CD4-positive, alpha-beta T cell treated with Interferon gamma for 1 hour (primary cell): Measurements from ENCODE around the gene TMTC2.

ENCODE experiments used
- DNase-seq: peaks from one replicate; pipeline ENCODE4 v3.0.0-alpha.2; 2020

Gene TMTC2

DNA sequence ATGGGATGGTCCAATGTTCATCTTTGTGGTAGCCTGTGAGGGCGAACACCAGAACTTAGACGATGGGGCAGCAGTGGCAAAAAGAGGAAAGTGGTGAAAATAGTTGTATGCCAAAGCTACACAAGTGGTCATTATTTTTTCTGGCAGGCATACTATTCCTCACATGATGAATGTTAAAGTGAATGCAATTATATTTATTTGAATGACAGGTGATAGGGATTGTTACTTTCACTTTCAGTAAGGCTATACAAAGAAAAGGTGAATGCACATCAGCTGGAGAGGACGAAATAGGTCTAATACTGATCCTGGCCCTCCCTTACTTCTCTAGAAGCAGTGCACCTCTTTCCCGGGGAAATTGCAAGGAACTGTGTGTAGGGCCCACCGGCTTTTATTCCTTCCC lies 470.1 kb downstream of the TMTC2 start:
- DNase-seq = no peak

DNA sequence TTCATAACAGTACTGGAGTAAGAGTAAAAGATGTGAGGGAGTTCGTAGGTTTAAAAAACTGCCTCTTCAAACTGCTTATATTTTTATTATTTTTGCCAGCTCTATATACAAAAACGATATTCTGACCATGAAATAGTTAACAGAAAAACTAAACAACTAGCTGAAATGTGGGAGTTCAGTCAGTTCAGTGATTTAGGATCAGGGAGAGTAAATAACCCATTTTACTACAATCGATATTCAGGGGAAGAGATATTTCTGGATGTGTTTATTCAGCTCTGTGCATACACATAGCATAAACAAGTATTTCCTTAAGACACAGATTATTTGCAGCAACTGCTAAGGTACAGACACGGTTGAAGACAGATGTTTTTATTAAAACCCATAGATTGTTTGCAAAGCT lies 470.9 kb downstream of the TMTC2 start:
- no peak for DNase-seq

DNA sequence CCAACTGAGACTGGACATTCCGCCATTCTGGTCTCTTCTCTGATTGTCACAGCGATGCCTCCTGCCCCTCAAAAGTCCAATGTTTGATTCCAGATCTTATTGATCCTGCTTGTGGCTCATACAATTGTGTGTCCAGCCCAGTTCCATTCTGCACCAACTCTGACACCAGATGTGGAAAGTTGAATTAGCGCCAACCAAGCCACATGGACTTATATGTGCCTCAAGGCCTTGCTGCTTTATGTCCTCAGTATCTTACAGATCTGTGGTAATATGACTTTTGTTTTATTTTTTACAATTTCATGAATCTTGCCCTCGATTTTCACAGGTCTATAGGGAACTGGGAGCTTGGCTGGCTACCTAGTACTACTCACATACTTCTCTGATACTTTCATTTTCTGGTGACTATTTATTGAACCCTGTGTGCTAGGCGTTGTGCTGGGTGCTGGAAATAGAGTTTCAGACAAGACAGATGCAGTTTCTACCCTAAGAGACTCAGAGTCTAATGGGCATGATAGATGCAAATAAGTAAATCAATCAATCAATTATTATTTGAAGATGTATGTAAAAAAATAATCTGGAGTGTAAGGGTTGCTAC lies 472.0 kb downstream of the TMTC2 start:
- DNase-seq = no peak

DNA sequence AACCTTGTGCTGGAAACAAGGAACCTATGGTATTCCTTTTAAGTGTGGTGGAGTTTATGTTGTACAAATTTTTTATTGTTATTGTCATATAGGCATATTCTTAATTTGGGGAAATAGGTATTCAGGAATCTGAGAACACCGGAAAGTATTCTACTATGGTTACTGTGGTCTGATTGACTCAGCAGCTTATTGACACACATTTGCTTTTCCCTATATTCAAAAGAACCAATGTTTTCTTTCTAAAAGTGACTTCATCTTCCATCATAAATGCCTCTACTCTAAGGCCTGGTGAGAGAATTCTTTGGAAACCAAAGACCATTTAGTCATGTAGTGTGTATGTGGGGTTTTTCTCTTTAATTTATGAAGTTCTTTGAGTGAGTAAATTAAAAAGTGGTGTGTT lies 474.8 kb downstream of the TMTC2 start:
- no peak for DNase-seq

DNA sequence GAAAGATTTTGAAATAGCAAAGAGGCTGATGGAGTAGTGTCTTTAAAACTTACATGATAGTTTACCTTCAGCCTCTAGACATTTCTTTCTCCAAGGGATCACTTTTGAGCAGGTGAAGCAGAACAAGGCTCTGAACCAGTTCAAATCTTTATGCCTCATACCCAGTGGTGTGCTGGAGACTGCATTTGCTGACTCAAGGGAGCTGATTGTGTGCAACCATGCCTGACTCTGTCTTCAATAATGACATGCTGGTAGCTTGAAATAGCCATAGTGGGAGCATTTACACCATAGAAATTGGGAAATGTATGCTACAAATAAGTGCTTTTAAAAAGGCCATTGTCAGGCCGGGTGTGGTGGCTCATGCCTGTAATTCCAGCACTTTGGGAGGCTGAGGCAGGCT lies 482.0 kb downstream of the TMTC2 start:
- no peak for DNase-seq

DNA sequence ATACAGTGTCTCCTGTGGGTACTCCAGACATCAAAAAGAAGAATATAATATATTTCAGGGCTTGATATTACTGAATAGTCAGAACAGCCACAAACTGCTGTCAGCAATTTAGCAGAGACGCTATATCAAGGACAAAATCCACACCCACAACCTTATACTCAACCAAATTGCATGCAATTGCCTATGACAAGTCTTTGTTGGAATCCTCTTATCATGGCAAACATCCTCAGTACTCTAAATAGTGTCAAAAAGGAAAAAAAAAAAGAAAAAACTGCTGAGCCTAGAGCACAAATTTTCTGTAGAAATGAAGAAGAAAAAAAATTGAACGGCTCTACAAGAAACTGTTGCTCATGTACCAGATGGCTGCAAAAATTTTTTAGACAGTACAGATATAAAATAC lies 485.7 kb downstream of the TMTC2 start:
- DNase-seq = no peak

DNA sequence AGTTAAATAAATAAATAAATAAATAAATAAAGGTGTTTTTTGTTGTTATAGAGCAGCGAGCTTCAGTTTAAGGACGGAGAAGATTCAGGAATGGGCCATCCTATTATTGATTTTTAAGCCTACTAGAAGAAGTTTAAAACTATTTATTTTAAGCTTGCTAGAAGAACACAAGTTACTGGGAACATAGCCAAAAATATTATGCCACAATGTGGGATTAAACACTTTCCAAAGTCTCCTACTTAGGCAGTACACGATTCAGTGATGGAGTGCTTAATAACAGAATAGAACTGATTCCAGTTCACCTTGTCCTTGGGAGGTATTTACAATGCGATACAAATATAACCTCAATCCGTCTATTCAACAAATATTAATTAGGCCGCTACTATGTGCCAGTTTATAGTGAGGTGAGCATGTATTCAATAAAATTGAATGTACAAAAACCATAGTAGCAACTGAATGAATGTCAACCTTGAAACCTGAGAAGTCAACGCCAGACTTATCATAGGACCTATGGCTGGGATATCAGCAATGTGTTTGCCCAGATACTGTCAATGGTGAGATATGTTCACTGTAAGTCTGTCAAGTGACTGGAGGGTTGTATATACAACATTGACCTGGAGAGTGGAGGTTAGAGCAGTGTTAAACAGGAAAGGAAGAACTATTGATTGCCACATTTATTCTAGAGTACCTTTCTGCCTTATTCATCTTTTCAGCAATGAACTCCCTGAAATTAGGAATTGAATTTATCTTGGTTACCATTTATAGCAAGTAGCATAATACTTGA lies 486.4 kb downstream of the TMTC2 start:
- DNase-seq = no peak

DNA sequence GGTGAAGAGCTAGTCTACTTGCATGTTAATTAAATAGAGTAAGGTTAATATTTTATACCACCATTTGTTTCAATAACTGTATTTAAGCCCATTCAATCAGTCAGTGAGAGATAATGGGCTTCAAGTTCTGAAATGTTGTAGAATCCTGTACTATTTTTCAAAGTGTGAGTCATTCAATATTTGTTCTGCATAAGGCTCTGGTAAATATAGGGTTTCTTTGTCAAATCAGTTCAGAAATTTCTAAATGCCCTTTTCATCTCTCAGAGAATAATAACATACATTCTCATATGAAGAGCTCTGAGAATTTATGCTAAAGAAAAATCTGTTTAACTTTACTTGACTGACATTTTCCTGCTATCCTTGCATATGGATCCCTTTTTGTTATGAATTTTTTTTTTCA lies 493.3 kb downstream of the TMTC2 start:
- no peak for DNase-seq

DNA sequence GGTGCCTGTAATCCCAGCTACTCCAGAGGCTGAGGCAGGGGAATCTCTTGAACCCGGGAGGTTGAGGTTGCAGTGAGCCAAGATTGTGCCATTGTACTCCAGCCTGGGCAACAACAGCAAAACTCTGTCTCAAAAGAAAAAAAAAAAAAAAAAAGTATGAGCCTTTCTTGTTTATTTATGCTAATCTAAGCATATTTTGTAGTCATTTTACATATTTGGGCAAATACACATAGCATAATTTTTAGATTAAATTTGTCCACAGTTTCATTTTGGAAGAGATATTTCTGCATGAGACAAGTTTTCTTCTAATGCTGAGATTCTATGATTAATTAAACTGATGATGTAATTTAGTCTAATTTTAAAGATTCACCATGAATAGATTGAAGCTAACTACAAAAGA lies 494.4 kb downstream of the TMTC2 start:
- DNase-seq = no peak

DNA sequence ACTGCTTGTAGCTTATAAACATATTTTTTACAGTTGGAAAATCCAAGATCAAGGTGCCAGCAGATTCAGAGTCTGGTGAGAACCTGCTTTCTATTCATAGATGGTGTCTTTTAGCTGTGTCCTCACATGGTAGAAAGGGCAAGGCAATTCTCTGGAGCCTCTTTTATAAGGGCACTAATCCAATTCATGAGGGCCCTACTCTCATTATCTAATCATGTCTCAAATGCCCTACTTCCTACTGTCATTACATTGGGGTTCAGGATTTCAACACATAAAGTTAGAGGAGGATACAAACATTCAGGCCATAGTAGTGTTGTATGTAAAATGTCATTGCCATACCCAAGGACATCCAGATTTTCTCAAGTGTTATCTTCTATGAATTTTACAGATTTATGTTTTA lies 496.4 kb downstream of the TMTC2 start:
- DNase-seq = no peak
